NCI-H526 (cell line): ENCODE measurements around the gene CD320.
"Not testable (repeated sequence)": the region's sequence is repeated elsewhere in the genome, so short reads cannot be mapped to it uniquely, and the experiment has no call there.

ENCODE experiments used
- DNase-seq, 2 experiments: peaks; one replicate each; lab custom pipeline; 2025; lab: John Stamatoyannopoulos, UW

CD320 gene

DNA sequence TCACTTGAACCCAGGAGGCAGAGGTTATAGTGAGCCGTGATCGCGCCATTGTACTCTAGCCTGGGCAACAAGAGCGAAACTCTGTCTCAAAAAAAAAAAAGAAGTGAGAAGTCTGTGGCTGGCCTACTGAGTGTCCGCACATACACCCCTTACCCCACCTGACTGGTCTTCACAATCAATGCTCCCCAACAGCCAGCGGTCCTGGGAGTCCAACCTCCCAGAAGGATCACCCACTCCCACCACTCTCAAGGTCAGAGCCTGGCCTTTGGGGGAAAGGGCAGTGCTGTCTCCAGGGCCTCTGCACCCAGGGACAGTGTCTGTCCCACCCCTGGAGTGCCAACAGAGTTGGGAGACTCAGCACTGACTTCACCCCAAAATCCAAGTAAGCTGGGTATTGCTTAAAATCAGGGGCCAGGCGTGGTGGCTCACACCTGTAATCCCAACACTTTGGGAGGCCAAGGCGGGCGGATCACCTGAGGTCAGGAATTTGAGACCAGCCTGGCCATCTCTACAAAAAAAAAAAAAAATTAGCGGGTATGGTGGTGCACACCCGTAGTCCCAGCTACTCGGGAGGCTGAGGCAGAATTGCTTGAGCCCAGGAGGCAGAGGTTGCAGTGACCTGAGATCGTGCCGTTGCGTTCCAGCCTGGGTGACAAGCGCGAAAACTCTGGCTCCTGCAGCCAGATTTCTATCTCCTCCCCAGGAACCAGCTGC, 2.3 kb upstream of the CD320 start:
- no peak for DNase-seq

DNA sequence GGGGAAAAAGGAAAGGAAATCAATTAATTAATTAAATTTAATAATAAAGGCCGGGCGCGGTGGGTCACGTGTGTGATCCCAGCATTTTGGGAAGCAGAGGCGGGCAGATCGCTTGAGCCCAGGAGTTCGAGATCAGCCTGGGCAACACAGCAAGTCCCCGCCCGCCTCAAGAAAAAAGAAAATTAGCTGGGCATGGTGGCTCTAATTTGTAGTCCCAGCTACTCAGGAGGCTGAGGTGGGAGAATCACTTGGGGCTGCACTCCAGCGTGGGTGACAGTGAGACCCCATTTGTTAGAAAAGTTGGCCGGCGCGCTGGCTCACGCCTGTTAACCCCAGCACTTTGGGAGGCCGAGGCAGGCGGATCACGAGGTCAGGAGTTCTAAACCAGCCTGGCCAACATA, 733 bp upstream of the CD320 start:
- DNase-seq = no peak

DNA sequence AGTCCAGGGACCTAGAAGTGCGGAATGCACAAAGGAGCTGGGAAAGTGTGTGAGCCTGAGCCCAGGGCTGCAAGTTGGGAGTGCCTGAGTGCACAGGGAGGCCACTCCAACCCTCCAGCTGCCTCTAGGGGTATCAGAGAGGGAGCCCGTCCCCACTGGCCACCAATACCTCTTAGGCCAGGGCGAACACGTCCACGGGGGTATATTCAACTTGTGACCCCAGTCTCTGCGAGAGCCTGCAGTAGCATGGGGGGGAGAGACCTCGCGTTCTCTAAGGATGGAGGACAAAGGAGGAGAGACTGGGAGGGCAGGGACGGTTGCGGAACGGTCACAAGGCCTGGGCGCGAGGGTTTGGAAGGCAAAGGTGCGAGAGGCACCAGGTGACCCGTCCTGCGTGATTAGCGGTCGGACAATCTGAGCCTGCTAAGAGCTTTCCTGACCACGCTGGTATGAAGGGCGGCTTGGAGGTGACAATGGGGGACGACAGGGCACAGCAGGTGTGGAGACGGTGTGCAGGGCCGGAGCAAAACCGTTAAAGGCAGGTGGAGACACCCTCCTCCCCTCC, 676 bp downstream of the CD320 start:
- DNase-seq = peak in 1 of 2 experiments; percentile 42

DNA sequence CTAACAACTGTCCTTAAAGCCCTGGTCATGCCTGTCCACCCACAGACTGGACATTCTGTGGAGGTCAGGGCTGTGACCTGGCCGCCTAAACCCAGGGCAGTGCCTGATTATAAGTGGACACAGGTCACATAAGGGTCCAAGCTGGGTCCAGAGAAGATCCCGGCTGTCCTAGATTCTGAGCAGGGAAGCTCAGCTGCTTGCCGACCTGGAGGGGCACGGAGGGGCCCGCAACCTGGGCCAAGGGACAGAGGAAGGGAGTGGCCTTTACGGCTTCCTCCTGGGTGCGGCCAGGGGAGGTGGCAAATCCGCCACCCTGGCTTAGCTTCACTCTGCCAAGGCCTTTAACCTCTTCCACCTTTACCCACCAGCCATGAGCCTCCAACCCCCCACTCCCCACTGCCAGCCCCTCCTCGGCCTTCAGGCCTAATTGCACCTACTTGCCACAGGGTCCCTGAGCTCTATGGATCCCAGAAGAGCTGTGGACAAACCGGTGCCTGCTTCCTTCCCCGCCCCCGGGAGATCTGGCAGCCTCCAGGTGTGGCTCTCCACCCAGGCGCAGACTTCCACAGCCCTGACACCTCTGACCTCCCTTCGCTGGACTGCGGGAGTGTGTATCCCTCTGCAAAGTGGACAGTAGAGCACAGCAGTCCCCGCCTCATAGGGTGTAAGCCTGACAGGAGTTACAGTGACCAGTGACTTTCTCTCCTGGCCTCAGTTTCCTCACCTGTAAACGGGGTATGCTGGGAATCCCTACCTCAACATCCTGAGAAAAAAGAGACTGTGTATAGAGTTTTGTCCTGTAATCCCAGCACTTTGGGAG, 1.7 kb downstream of the CD320 start:
- no peak for DNase-seq

DNA sequence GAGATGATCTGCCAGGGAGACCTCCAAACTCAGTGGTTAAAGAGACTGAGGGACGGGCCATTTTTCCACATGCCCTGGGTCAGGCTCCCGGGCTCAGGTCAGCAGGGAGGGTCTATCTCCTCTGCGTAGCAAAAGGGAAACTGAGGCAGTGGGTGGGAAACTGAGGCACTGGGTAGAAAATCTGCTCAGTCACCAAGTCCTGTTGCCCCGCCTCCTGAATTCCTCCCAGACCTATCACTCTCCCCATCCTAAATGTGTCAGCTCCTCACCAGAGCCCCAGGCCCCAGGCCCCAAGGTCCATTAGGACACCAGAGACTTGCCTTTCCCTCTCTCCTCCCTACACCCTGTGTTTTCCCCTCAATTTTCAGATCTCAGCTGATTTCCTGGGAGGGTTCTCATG, 2.4 kb downstream of the CD320 start:
- no peak for DNase-seq

DNA sequence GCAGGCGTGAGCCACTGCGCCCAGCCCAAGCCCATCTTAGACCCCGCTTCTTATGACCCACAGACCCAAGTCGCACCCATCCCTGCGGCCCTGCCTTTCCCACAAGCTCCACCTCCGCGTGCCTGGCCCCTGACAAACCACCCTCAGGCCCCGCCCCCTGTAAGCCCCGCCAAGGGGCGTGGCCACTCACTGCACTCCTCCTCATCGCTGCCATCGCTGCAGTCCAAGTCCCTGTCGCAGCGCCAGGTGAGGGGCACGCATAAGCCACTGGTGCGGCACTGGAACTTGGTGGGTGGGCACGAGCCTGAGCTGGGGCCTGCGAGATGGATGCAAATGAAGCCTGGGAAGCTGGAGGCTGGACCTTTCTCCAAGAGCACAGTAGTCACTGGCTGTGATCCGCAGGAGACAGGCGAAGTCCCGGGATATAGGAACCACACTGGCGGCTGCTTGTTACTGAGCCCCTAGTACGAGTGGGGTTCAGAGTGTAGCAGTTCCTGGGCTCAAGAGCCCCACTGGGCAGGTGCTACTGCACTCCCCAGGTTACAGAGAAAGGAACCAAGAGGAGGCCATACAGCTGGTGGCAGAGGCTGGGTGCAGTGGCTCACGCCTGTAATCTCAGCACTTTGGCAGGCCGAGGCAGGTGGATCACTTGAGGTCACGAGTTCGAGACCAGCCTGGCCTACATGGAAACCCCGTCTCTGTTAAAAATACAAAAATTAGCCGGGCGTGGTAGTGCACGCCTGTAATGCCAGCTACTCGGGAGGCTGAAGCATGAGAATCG, 3.1 kb downstream of the CD320 start:
- DNase-seq = peak in 1 of 2 experiments; percentile 54

DNA sequence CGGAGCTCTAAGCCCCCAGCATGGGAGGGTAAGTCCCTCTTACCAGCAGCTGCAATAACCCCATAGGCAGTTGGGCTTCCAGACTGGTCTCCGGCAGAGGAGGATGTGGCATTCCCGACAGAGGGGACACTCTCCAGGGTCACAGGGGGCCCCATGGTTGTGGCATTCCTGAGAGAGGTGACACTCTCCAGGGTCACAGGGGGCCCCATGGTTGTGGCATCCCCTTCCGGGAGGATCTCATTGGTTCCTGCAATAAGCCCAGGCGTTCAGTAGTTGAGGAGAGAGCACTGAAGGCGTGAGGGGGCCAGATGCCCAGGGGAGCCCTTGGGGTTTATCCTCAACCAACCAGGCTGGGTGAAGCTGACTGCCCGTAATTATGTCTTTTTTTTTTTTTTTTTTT, 5.4 kb downstream of the CD320 start:
- no peak for DNase-seq

DNA sequence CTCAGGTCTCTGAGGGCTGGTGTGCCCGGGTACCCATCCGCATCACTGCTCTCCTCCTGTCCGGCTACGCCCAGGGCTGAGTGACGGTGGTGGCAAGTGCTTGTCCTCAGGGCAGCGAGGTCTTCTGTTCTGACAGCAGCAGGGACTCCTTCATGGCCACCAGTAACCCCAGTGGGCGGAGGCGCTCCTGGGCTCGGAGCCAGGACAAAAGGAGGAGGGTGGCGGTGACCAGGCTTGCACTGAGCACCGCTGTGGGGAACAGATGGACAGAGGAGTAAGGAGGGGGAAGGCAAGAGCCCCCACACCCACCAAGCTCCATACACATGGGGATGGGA, 5.8 kb downstream of the CD320 start:
- no peak for DNase-seq

DNA sequence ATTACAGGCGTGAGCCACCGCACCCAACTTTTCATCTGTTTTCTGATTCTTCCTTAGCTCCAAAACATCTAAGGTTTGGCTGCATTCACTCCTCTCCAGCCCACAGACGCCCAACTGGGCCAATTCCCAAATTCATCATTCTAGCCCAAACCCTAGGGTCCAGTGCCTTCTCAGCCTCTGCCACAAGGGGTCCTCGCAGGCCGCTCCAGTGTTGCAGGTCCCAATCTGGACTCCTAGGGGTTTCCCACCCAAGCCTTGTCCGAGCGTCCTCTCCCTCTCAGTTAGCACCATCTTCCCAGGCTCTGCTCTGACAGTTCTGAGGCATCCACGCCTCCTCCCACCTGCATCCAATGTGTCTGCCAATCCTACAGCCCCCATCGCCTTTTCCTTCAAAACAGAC, 16.8 kb downstream of the CD320 start:
- DNase-seq = not testable (repeated sequence)

DNA sequence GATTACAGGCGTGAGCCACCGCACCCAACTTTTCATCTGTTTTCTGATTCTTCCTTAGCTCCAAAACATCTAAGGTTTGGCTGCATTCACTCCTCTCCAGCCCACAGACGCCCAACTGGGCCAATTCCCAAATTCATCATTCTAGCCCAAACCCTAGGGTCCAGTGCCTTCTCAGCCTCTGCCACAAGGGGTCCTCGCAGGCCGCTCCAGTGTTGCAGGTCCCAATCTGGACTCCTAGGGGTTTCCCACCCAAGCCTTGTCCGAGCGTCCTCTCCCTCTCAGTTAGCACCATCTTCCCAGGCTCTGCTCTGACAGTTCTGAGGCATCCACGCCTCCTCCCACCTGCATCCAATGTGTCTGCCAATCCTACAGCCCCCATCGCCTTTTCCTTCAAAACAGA, 31.6 kb downstream of the CD320 start:
- not testable (repeated sequence) for DNase-seq

DNA sequence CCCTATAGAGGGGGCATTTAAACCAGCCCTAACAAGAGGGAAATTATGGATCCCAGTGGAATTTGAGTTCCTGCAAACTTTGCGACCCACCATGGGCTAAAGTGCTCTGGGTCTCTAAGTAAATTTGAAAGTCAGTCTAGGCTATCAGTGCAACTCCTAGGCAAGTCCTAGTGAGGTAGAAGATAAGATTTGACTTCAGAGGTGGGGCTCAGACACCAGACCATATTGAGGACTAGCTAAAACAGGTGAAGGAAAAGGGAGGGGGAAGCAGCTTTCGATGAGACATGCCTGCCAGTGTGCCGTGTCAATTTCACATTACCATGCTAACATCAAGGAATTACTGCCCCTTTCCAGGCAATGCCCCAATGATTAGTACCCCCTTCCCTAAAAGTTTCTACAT, 38.4 kb downstream of the CD320 start:
- no peak for DNase-seq

DNA sequence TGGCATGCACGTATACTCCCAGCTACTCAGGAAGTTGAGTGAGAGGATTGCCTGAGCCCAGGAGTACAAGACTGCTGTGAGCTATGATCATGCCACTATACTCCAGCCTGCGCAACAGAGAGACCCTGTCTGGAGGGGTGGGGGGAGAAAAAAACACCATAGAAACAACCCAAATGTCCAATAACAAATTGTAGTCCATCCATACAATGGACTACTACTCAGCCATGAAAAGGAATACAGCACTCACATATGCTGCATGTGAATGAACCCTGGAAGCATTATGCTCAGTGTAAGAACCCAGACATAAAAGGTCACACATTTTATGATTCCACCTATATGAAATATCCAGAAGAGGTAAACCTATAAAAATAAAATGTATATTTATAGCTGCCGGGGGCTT, 42.3 kb downstream of the CD320 start:
- DNase-seq = no peak

DNA sequence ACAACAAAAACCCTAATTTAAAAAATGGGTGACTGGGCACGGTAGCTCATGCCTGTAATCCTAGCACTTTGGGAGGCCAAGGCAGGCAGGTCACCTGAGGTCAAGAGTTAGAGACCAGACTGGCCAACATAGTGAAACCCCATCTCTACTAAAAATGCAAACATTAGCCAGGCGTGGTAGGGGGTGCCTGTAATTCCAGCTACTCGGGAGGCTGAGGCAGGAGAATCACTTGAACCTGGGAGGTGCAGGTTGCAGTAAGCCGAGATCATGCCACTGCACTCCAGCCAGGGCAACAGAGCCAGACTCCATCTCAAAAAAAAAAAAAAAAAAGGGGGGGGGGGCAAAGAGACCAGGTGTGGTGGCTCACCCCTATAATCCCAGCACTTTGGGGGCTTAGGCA, 43.9 kb downstream of the CD320 start:
- DNase-seq = not testable (repeated sequence)

DNA sequence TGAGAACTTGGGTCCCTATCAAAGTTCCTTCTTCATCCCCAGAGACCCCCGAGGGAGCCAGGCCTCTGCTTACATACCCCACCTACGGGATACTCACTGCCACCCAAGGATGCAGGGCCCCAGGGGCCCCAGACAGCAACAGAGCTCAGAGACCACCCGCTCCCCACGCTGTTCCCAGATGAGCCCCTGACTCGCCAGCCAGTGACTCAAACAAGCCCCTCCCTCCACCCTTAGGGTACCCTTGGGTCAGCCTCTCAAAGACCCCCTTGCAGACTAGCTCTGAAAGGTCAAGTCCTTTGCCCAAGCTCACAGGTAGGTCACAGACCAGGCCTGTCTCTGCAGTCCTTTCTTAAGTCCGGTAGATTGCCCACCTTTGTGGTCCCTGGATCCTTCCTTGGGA, 45.7 kb downstream of the CD320 start:
- DNase-seq = no peak

DNA sequence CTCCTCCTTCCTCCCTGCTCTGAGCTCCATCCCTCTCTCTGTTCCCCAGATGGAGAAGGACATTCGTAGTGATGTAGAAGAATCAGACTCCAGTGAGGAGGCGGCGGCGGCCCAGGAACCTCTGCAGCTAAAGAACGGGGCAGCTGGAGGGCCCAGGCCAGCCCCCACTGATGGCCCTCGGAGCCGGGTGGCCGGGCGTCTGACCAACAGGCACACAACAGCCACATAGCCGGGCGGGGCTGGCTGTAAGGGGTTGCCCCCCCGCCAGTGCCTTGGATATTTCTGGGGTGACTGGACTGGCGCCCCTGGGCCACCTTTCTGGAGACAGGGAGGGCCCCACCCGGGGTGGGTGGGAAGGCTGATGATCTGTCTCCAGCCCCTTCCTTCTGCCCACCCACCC, 46.3 kb downstream of the CD320 start:
- no peak for DNase-seq

DNA sequence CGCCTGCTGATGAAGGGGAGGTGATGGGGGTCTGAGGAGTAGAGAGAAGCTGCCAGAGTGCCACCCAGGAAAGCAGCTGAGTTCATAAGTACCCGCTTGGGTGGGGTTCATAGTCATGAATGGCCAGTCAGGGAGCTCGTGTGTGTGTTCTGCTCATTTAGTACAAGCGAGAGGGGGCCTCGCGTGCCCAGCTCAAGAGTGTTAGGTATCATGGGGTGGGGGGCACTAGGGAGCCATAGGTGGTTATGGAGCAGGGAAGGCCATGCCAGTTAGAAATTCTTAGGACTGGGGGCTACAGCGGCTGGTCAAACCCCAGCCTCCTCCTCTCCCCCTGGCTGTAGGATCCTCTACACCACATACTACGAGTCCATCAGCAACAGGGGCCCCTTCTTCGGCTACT, 46.8 kb downstream of the CD320 start:
- no peak for DNase-seq

DNA sequence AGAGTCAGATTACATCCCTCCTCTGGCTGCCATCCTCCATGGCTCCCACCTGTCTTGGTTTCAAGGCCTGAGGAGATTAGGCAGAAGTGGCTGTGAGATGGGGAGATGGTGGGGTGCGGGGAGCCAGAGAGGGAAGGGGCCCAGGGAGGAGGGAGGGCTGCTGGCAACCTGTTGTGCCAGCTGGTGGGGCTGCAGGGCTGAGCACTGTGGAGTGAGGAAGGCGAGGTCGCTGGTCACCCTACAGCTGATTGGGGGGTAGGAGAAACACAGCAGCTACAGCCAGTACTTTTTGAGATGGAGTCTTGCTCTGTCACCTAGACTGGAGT, 48.3 kb downstream of the CD320 start:
- DNase-seq = no peak

DNA sequence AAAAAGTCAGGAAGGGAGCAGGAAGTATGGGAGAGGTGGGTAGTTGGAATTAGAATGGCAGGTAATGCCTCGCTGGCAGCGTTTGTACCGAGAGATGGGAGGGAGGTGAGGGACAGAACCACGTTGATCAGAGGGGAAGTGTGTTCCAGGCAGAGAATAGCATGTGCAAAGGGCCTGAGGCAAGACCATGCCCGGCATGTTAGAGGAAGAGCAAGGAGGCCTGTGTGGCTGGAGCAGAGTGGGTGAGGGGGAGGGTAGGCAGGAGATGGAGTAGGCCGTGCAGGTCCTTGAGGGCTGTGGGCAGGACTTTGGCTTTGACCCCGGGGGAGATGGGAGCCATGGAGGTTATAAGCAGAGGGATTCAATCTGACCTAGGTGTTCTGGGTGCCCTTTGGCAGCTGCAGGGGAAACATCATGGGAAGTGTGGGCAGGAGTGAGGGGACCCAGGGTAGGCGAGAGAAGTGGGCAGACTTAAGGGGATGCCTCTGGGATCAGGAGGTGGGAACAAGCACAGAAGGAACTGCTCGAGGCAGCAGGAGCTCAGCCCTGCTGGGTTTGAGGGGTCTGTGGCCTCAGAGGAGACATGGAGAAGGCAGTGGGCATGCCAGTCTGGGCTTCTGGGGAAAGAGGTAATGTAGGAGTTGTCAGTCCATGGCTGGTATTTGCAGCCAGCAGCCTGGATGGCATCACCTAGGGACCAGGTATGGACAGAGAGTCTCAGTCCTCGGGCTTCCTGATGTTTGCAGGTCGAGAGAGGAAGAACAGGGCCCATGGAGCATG, 48.8 kb downstream of the CD320 start:
- DNase-seq = no peak

DNA sequence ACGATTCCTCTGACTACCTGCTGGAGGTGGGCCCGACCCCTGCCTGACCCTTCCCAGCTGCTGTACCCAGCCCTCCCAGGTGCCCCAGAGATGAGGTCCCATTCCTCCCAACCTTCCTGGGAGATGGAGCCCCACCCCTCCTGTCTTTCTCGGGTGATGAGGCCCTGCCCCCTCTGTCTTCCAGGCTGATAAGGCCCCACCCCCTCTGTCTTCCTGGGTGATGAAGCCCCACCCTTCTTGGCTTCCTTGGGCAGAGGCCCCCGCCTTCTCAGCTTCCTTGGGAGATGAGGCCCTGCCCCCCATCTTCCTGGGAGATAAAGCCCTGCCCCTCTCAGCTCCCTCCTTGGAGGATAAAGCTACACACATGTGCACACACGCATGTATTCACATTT, 51.1 kb downstream of the CD320 start:
- no peak for DNase-seq

DNA sequence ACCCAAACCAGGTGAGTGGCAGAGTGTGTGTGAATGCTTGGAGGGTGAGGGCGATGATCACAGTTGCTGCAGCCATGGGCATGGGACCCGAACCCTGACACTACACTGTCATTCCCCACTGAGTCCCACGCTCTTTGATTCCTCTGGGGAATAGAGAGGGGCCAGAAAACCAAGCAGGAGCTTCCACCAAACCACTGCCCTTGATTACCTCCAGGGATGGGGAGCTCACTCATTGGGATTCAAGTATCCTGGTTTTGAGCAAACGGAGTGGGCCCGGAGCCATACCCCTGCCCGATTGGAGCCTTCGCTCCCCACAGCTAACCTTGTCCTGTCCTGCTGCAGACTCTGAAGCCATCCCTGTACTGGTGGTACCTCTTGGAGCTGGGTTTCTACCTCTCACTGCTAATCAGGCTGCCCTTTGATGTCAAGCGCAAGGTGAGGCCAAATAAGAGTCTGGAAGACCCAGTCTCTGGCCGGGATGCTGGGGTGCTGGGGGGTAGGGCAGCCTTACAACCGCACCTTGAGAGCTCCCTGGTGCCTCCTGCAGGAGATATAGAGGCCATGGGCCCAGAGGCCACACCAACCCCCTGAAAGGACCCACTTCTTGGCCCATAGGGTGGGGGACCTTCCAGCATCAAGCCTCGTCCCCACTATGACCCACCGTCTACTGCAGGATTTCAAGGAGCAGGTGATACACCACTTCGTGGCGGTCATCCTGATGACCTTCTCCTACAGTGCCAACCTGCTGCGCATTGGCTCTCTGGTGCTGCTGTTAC, 51.7 kb downstream of the CD320 start:
- no peak for DNase-seq

DNA sequence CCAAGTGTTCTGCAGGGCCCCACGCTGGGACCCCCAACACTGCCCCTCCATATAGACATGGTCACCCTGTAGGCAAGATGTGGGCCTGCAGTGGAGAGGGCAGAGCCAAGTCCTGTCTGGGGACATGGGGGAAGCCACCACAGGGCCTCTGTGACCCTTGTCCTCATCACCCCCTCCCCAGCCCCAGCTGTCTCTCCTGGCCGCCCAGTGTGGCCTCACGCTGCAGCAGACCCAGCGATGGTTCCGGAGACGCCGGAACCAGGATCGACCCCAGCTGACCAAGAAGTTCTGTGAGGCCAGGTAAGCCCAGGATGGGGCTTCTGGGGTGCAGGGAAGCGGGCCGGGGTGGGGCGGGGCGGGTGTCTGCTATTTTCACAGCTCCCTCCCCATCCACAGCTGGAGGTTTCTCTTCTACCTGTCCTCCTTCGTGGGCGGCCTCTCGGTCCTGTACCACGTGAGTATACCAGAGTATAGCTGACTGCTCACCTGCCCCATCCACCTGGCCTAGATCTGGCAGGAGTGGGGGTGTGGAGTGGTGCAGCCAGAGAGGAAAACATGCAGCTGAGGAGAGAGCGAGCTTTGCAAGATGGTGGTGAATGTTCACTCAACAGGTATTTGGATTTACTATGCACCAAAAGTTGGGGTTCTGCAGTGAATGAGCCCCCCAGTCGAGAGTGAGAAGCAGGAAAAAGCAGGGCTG, 52.6 kb downstream of the CD320 start:
- DNase-seq = no peak
